Activated CD4-positive, alpha-beta T cell treated with anti-CD3 and anti-CD28 coated beads for 1 hour (primary cell): ENCODE data around the gene B3GALT6.

Source experiments
- DNase-seq: peaks from one replicate; pipeline ENCODE4 v3.0.0-alpha.2; 2020

The B3GALT6 gene

GRCh38 chr1:1270813-1271212 lies 38.8 kb downstream of the B3GALT6 start:
- no peak for DNase-seq

- DNase-seq = no peak
Measured at GRCh38 chr1:1272341-1273208, 40.5 kb downstream of the B3GALT6 start.

- DNase-seq = no peak
Measured at GRCh38 chr1:1273209-1273511, 41.1 kb downstream of the B3GALT6 start.

GRCh38 chr1:1273512-1274298 lies 41.7 kb downstream of the B3GALT6 start, which contains the start of gene UBE2J2:
TSS of gene UBE2J2 (minus strand) at chr1:1273854. CDS start at chr1:1267992, 5,862 bp downstream.
- peak; percentile 89 for DNase-seq

DNA sequence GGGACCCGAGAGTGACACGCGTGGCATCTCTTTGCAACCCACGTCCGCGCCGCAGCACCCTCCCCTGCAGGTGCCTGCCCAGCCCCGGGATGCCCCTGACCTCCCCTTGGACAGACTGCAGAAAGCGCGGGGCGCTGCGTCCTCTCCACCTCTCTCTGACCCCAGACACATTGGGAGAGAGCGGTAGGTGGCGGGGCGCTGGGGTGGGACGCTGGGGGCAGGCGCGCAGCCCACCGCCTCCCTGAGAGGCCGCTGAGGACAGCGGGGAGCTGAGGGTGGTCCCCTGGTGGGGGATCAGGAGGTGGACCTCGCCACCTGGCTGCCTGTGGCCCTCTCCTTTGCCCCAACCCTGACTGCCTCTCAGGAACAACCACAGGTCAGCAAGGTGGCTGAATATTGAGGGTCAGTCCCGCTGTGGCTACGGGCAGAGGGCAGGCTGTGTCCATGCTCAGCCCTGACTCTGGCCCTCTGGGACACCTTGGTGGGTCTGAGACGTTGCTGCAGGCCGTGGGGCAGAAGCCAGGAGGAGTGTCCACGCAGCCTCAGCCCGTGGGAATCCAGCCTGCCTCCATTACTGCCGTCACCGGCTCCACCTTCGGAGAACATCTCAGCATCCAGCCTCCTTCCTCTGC lies 42.4 kb downstream of the B3GALT6 start:
- DNase-seq = no peak

GRCh38 chr1:1274931-1275431 lies 42.9 kb downstream of the B3GALT6 start:
- no peak for DNase-seq

DNA sequence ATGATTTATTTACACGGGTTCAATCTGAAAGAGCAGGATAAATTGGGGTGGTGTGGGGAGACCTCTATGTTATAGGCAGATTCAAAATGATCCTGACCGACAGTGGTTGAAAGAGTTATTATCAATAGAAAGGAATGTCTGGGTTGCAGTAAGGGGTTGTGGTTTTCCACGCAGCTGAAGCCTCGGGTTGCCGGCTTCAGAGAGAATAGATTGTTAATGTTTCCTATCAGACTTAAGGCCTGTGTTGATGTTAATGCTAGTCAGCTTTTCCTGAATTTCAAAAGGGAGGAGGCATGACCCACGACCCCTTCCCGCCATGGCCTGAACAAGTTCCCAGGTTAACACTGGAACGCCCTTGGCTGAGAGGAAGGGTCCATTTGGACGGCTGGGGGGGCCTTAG lies 43.8 kb downstream of the B3GALT6 start:
- no peak for DNase-seq

DNA sequence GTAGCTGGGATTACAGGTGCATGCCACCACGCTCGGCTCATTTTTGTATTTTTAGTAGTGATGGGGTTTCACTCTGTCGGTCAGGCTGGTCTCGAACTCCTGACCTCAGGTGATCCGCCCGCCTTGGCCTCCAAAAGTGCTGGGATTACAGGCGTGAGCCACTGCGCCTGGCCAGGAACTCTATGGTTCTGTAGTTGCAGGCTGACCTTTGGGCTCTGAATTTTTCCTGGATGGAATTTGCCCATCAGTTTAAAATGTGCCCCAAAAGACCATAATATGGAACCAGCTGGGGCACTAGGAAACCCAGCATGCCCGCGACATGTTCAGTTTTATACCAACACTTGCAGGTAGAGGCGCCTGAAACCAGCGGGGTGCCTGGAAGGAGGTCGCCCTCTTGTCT lies 46.6 kb downstream of the B3GALT6 start:
- no peak for DNase-seq

GRCh38 chr1:1279028-1279427 lies 47.0 kb downstream of the B3GALT6 start:
- DNase-seq = no peak

DNA sequence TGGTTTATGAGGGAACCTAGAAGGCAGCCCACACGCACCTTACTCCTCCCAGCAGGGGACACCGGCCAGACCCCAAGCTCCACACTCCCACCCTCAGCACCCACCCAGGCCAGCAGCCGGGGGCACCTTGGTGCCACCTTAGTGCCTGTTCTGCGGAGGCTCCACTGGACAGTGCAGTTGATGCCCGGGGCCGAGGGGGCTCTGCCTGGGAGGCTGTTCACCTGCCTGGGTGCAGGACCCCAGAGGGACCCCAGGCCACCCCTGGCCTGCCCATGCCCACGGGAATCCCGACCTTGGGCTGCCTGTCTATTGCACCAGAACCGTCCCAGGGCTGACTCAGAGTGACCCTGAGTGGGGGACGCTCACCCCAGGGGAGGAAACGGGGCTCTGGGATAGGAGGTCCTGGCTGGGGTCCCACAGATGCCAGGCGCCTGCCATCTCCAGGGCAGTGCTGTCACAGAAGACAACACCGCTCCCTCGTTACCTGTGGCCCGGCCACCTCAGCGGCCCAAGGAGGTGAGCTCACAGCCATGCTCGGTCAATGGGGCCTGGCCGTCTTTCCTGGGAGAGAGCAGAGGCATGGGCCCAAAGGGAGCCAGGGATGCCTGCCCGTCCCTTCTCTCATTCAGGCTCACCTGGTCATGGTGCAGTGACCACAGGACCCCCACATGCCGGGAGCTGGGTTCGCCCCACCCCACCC lies 48.9 kb downstream of the B3GALT6 start:
- no peak for DNase-seq

GRCh38 chr1:1281533-1282321 lies 49.7 kb downstream of the B3GALT6 start:
- DNase-seq = no peak

- no peak for DNase-seq
Measured at GRCh38 chr1:1282998-1283397, 51.0 kb downstream of the B3GALT6 start.

DNA sequence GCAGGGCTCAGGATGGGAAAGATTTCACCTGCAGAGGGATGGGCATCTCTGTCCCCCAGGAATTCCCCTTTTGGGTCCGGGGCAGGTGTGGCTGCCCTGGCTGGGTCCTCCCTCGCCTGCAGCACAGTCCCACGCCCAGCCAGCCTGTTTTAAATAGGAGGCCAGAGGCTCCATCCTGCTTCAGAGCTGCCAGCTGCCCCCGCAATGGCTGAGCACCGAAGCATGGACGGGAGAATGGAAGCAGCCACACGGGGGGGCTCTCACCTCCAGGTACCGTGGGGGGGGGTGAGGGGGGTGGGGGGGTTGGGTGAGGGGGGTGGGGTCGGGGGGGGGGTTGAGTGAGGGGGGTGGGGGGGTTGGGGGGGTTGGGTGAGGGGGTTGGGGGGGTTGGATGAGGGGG lies 51.8 kb downstream of the B3GALT6 start:
- no peak for DNase-seq
